GM23338 (cell line): ENCODE measurements around the gene BSPH1. TPM values are rescaled to one million over a fixed set of nuclear protein-coding genes. Genes with fewer than 3 reads are reported as not detected.

Experiments
- ATAC-seq: fragments of 200-7000 bp; cut with Tn5 transposase; 3 replicates; pipeline ENCODE4 v1.9.1; 2020
- DNase-seq: peaks from one replicate; pipeline ENCODE4 v3.0.0-alpha.2; 2015; ENCODE audit warnings: low spot score
- H2AFZ ChIP-seq: fragments of 200-600 bp; sonication (generic); 2 replicates; pipeline ENCODE4 v1.8.0; 2016; ENCODE audit warnings: antibody characterized with exemption, mild to moderate bottlenecking, moderate library complexity
- H3F3A ChIP-seq: fragments of 200-600 bp; sonication (generic); replicated peaks from 2 replicates; pipeline ENCODE4 v1.8.0; 2017; ENCODE audit warnings: antibody characterized with exemption, mixed run types, low read depth
- H3K27ac ChIP-seq: fragments of 200-600 bp; sonication (generic); 2 replicates; pipeline ENCODE4 v1.6.1; 2016; ENCODE audit warnings: low read depth
- H3K27me3 ChIP-seq: fragments of 200-600 bp; sonication (generic); 2 replicates; pipeline ENCODE4 v1.8.0; 2016; ENCODE audit warnings: mild to moderate bottlenecking, mixed run types, moderate library complexity; ENCODE audit not compliant: insufficient read depth
- H3K36me3 ChIP-seq: fragments of 200-600 bp; sonication (generic); 2 replicates; pipeline ENCODE4 v1.8.0; 2016; ENCODE audit warnings: mild to moderate bottlenecking; ENCODE audit not compliant: insufficient read depth
- H3K4me1 ChIP-seq: fragments of 200-600 bp; sonication (generic); 2 replicates; pipeline ENCODE4 v1.8.0; 2016; ENCODE audit warnings: mild to moderate bottlenecking, moderate library complexity; ENCODE audit not compliant: insufficient read depth
- H3K4me2 ChIP-seq: fragments of 200-600 bp; sonication (generic); 2 replicates; pipeline ENCODE4 v1.7.1; 2017; ENCODE audit warnings: mixed run types
- H3K4me3 ChIP-seq: fragments of 200-600 bp; sonication (generic); 2 replicates; pipeline ENCODE4 v1.6.1; 2016; ENCODE audit warnings: mixed run types
- H3K79me2 ChIP-seq: fragments of 200-600 bp; sonication (generic); replicated peaks from 2 replicates; pipeline ENCODE4 v1.8.0; 2017; ENCODE audit warnings: mild to moderate bottlenecking; ENCODE audit not compliant: insufficient read depth
- H3K9me2 ChIP-seq: fragments of 200-600 bp; sonication (generic); 2 replicates; pipeline ENCODE4 v1.8.0; 2017; ENCODE audit not compliant: insufficient read depth
- H4K20me1 ChIP-seq: fragments of 200-600 bp; sonication (generic); replicated peaks from 2 replicates; pipeline ENCODE4 v1.8.0; 2017; ENCODE audit warnings: mild to moderate bottlenecking; ENCODE audit not compliant: insufficient read depth
- H3K27ac Mint-ChIP-seq: 2 replicates; pipeline ENCODE4 v1.8.0; 2020; ENCODE audit warnings: inconsistent platforms, mild to moderate bottlenecking, moderate library complexity, mixed read lengths
- H3K27me3 Mint-ChIP-seq: 3 replicates; pipeline ENCODE4 v1.8.0; 2022; ENCODE audit warnings: low read depth, mild to moderate bottlenecking, moderate library complexity, mixed read lengths, inconsistent platforms; ENCODE audit not compliant: insufficient read depth, poor library complexity
- H3K36me3 Mint-ChIP-seq: 3 replicates; pipeline ENCODE4 v1.8.0; 2021; ENCODE audit warnings: low read depth, mild to moderate bottlenecking, inconsistent platforms, moderate library complexity, mixed read lengths
- H3K4me1 Mint-ChIP-seq: 3 replicates; pipeline ENCODE4 v1.8.0; 2020; ENCODE audit warnings: mild to moderate bottlenecking, inconsistent platforms, mixed read lengths
- H3K4me3 Mint-ChIP-seq: 3 replicates; pipeline ENCODE4 v1.8.0; 2021; ENCODE audit warnings: moderate library complexity, mild to moderate bottlenecking, inconsistent platforms, mixed read lengths
- H3K9me3 Mint-ChIP-seq: 3 replicates; pipeline ENCODE4 v1.8.0; 2020; ENCODE audit warnings: moderate library complexity, mild to moderate bottlenecking, inconsistent platforms, mixed read lengths
- CREB1 ChIP-seq: fragments of 250-450 bp; sonication (Bioruptor Pico); IDR thresholded peaks from 2 replicates; pipeline ENCODE4 v1.5.0; 2020; ENCODE audit warnings: low read depth, mild to moderate bottlenecking, moderate library complexity
- CTCF ChIP-seq, 2 experiments: fragments of 200-600 bp in 1 of 2; sonication (generic) in 1 of 2; conservative IDR thresholded peaks; 2 replicates each; pipeline versions ENCODE4 v1.5.1 to v1.6.1; 2016 to 2017; ENCODE audit warnings: antibody characterized with exemption in 2 of 2, low read depth in 2 of 2, mild to moderate bottlenecking in 2 of 2, moderate library complexity in 1 of 2
- ETS1 ChIP-seq: IDR thresholded peaks from 2 replicates; pipeline ENCODE4 v1.6.1; 2016; ENCODE audit warnings: antibody characterized with exemption
- EZH2 ChIP-seq: fragments of 200-600 bp; sonication (generic); IDR thresholded peaks from one replicate; pipeline ENCODE4 v1.8.0; 2017; ENCODE audit warnings: antibody characterized with exemption, mild to moderate bottlenecking, low read depth; ENCODE audit not compliant: unreplicated experiment
- EZH2phosphoT487 ChIP-seq: fragments of 200-600 bp; sonication (generic); IDR thresholded peaks from one replicate; pipeline ENCODE4 v1.8.1; 2018; ENCODE audit warnings: antibody characterized with exemption; ENCODE audit not compliant: unreplicated experiment
- JUNB ChIP-seq: IDR thresholded peaks from one replicate; pipeline ENCODE4 v1.6.1; 2016; ENCODE audit warnings: antibody characterized with exemption; ENCODE audit not compliant: unreplicated experiment
- NANOG ChIP-seq: IDR thresholded peaks from 2 replicates; pipeline ENCODE4 v1.6.1; 2016; ENCODE audit warnings: antibody characterized with exemption, borderline replicate concordance
- POLR2AphosphoS5 ChIP-seq: IDR thresholded peaks from 2 replicates; pipeline ENCODE4 v1.6.1; 2016; ENCODE audit warnings: antibody characterized with exemption, low read depth
- REST ChIP-seq: IDR thresholded peaks from one replicate; pipeline ENCODE4 v1.6.1; 2018; ENCODE audit warnings: antibody characterized with exemption; ENCODE audit not compliant: unreplicated experiment
- STAT1 ChIP-seq: IDR thresholded peaks from one replicate; pipeline ENCODE4 v1.6.1; 2016; ENCODE audit warnings: antibody characterized with exemption; ENCODE audit not compliant: unreplicated experiment
- ZNF114 ChIP-seq: fragments of 250-450 bp; sonication (Bioruptor Pico); IDR thresholded peaks from 2 replicates; pipeline ENCODE4 v1.5.0; 2020; ENCODE audit warnings: mild to moderate bottlenecking, moderate library complexity
- ZNF331 ChIP-seq: fragments of 250-450 bp; sonication (Bioruptor Pico); IDR thresholded peaks from 2 replicates; pipeline ENCODE4 v1.5.0; 2020; ENCODE audit warnings: low read depth, mild to moderate bottlenecking, moderate library complexity
- ZNF462 ChIP-seq: fragments of 250-450 bp; sonication (Bioruptor Pico); IDR thresholded peaks from 2 replicates; pipeline ENCODE4 v1.5.0; 2020; ENCODE audit warnings: mild to moderate bottlenecking, moderate library complexity
- polyA plus RNA-seq: library from polyadenylated mRNA; unstranded; fragments of >200 nt; fragmentation: Nextera tagmentation; extraction: Ambion mirVana; gene quantifications from 2 replicates; pipeline ENCODE4 v1.2.1, GENCODE V29; 2016
- total RNA-seq: library from RNA; depleted of rRNA; stranded (reverse); fragments of >200 nt; shearing (Covaris generic); gene quantifications from 2 replicates; pipeline ENCODE4 v1.2.3, GENCODE V29; 2014

BSPH1 gene
- total and polyA plus RNA-seq, 2 experiments from 2014 or later, result not detected

GRCh38 chr19:48025480-48025879 is 33.5 kb upstream of the BSPH1 start:
- Mint-ChIP-seq H3K27me3 (peaks cover 8% of the 10 kb centered on the region), H3K36me3 (no peaks in the 10 kb centered on the region), H3K9me3 (peaks cover 2% of the 10 kb centered on the region; the same call in 2 of the 3 replicates), H3K27ac (no peak overlapping the region), H3K4me3 (no peak overlapping the region), H3K4me1 (peaks cover 6% of the 10 kb centered on the region; the same call in 2 of the 3 replicates)
- TF ChIP-seq EZH2 (no peak), ZNF462 (CRISPR knock-in tag) (no peak), ZNF114 (CRISPR knock-in tag) (no peak), CREB1 (CRISPR knock-in tag) (no peak), EZH2phosphoT487 (no peak), NANOG (no peak), ETS1 (no peak), POLR2AphosphoS5 (no peak), CTCF (conservative IDR thresholded peaks at IDR 0.05; ENCODE audit: low read depth in 2 of 2) (no peak), ZNF331 (CRISPR knock-in tag) (no peak), JUNB (no peak), REST (no peak), STAT1 (no peak)
- Histone ChIP-seq H3K79me2 (no peaks in the 10 kb centered on the region), H3K4me1 (no peaks in the 10 kb centered on the region), H3K4me3 (no peak overlapping the region), H2AFZ (no peak overlapping the region), H4K20me1 (no peaks in the 10 kb centered on the region), H3K36me3 (no peaks in the 10 kb centered on the region), H3K27ac (no peak overlapping the region), H3F3A (no peaks in the 10 kb centered on the region), H3K27me3 (no peaks in the 10 kb centered on the region), H3K9me2 (peaks cover 4% of the 10 kb centered on the region; the same call in 1 of the 2 replicates), H3K4me2 (no peak overlapping the region)
- ATAC-seq, result no peak
- no peak for DNase-seq
